ENCODE results near the gene KCNIP1.

- TF ChIP-seq CTCF (IDR thresholded peaks at IDR 0.05) (no peak), POLR2AphosphoS5 (IDR thresholded peaks at IDR 0.05; ENCODE audit: low read depth, low read length) (no peak)
These were observed 47.8 kb downstream of the KCNIP1 start for GRCh38 chr5:170551622-170552021.

Measured in Panc1 (cell line).